ENCODE results near the gene CLEC4A.
"Not testable (repeated sequence)": the region's sequence is repeated elsewhere in the genome, so short reads cannot be mapped to it uniquely, and the experiment has no call there.

The CLEC4A gene

DNA sequence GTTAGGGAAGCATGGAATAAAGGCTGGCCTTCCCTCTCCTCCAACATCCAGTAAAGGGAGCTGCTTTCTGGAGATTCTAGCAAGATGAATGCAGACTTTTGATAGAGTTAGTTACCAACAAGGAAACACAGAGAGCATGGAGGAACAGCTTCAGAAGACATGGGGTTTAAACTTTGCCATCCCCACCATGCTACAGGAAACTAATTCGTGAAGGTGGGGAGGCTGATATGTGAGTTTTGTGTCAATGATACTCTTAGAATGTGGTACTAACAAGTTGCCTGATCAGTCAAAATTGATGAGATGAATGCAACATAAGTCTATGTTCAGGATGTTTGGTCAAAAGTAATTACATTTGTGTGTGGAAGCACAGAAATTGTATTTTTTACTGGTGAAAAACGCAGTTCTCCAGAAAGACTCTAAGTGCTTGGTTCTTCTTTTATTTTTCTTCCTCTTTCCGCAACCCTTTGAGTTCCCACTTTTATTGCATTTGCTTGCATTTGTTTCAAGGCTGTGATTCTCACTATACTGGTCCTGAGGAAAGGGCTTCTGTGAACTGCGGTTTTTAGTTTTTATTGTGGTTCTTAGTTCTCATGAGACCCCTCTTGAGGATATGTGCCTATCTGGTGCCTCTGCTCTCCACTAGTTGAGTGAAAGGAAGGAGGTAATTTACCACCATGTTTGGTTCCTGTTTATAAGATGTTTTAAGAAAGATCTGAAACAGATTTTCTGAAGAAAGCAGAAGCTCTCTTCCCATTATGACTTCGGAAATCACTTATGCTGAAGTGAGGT lies at the start of gene CLEC4A:
Gene CLEC4A, plus strand, starts transcription at position 494 of the 789 bp plus-strand sequence. Its CDS starts 262 bp downstream, at position 756.
- DNase-seq (ENCODE audit: low spot score): no peak

DNA sequence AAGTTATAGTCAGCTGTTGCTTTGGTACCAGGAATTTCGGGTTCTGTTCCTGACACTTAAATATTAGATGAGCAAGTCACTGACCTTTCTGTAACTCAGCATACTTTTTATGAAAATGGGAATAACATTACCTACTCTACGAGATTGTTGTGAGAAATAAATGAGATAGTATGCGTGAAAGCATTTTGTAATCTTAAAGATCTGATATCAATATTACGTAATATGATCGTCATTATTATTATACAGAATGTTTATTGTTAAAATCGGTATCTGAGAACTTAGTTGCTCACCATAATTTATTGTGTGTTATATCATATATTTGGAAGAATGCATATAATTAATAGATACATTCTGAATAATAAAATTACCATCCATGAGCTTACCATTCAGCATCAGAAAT lies 47.5 kb upstream of the CLEC4A start:
- DNase-seq (ENCODE audit: low spot score): no peak

DNA sequence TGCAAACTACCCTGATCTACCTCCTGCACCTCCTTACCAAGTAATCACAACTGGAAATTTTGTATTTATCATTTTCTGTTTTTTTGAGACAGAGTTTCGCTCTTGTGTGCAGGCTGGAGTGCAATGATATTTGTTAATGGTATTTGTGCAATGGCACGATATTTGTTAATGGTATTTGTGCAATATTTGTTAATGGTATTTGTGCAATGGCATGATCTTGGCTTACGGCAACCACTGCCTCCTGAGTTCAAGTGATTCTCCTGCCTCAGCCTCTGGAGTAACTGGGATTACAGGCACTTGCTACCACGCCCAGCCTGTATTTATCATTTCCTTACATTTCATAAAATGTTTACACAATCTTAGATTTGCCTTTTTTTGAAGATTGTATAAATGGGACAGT lies 47.1 kb upstream of the CLEC4A start:
- DNase-seq (ENCODE audit: low spot score): no peak

DNA sequence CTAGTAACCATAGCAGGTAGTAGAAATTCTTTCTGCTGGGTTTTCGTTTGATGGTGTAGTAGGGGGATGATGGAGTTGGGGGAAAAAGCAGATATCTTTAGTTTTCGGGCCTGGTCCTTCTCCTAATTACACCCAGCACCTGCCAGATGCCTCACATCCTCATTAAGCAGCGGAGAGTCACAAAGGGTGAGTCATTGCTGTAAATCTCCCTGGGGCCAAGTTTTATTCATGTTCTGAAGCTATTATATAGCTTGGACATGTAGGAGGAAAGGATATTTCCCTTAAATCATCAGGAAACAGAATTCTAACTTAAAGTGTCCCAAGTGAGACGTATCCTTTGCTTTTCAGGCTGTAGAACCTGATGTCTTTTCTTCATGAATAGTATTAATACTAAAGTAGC lies 46.2 kb upstream of the CLEC4A start:
- DNase-seq (ENCODE audit: low spot score): no peak

DNA sequence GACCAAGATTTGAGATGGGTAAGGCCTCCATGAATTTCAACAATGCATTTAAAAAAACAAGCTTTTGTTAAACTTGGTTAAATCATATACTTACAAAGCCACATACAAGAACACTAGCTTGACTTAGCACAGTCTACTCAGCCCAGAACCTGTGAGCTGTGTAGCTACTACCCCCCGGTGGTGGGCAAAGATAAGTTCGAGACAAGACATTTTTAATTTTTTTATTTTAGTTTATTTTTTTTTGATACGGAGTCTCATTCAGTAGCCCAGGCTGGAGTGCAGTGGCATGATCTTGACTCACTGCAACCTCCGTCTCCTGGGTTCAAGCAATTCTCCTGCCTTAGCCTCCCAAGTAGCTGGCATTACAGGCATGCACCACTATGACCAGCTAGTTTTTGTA lies 45.0 kb upstream of the CLEC4A start:
- peak; percentile 38 for DNase-seq (ENCODE audit: low spot score)

DNA sequence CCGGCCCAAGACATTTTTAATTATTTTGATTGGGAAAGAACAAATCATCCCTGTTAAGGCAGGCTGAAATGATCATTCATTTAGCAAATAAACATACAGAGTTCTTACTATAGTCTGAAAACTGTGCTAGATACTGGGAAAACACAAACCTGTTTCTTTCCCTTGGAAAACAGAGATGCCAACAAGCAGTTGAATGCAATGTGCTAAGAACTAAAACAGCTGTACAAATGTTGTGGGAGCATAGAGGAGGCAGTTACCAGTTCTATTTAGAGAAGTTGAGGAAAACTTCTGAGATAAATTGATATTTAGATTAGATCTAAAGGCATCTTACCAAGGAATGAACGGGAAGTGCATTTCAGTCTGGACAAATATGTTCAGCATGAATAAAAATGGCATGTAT lies 44.5 kb upstream of the CLEC4A start:
- no peak for DNase-seq (ENCODE audit: low spot score)

DNA sequence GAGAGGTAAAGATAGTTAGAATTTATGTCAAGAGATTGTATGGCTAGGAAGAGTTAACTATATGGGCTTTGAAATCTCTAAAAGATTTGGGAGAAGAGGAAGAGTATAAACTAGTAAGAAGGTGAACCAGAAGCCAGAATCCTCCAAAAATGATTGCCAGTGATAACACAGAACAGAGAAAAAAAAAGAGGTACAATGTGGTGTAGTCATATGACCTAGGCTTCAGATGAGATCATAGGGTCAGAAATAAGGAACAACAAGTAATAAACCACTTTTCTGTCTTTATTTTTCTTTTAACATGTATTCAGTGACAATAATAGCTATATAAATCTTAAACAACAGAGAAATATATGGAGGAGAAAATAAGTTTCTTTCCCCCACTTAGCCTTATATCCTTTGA lies 43.3 kb upstream of the CLEC4A start:
- no peak for DNase-seq (ENCODE audit: low spot score)

DNA sequence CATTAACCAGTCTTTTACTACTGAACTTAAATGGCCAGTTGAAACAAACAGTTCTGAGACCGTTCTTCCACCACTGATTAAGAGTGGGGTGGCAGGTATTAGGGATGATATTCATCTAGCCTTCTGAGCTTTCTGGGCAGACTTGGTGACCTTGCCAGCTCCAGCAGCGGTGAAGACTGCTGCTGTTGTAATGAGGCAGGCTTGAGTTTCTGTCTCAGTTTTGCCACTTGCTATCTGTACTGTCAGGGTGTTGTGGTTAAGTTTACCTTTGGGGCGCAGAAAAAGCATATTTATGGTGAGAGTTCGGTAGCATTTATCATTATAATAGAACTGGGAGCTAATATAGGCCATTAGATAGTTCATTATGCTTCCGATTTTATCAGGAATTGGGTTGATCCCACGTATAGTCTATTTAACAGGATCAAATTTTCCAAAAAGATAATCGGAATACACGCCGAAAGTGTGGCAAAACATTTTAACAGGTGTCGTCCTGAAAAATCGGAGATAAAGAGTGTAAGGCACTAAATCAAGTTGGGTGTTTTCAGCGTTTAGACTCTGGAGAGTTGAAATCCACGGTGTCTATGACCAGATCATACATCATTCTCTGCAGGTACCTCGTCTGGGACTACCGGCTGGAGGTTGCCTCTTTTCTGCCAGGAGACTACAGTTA lies 42.0 kb upstream of the CLEC4A start:
- DNase-seq (ENCODE audit: low spot score): peak; percentile 55

DNA sequence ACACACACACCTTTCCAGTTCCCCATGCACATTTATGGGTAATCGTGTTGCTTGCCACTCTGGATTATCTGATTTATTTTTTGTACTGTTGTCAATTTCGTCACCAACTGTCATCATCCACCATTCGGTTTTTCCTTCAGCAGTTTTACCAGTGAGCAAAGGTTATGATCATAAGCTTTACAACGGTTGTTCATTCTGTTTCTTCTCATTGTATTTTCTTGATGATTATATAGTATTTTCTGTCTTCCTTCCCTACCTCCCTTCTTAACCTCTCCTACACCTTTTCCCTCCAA lies 40.7 kb upstream of the CLEC4A start:
- DNase-seq (ENCODE audit: low spot score): no peak

DNA sequence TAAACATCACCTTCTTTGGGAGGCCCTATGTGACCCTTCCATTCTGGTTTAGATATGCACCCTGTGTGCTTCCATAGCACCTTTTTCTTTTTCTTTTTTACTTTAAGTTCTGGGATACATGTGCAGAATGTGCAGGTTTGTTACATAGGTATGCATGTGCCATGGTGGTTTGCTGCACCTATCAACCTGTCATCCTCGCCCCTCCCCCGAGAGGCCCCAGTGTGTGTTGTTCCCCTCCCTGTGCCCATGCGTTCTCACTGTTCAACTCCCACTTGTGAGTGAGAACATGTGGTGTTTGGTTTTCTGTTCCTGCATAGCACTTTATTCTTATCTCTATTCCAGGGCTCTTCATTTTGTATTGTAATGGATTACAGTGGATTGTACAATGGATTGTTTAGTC lies 39.1 kb upstream of the CLEC4A start:
- DNase-seq (ENCODE audit: low spot score): not testable (repeated sequence)

DNA sequence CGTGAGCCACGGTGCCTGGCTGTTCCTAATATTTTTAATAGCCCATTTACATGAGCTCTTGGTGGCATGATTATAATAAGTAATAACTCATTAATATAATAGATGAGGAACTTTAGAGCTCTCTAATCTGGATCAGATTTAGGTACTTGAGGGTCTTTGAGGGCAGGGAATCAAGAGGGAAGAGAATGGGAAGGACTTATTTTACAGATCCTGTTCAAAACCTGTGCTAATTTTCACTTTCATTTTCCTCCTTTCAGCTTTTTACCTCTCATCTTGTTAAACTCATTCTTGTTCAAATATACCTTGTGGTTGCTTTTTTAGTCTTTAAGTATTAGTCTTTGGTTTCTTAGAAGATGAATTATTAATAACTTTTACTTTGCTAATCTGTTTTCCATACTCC lies 35.8 kb upstream of the CLEC4A start:
- no peak for DNase-seq (ENCODE audit: low spot score)

DNA sequence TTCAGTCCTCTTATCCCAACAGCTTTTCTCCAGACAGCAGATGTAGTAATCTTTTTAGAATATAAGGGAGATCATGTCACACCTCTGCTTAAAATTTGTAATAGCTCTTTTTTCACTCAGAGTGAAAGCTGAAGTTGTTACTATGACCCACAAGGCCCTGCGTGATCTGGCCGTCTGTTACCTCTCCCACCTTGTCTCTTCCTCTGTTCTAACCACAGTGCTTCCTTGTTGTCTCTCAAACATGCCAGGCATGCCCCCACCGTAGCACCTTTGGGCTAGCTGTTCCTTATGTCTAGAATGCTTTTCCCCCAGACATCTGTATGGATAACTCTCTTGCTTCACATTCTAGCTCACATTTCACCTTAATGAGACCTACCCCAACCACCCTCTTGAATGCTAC lies 34.8 kb upstream of the CLEC4A start:
- DNase-seq (ENCODE audit: low spot score): no peak

DNA sequence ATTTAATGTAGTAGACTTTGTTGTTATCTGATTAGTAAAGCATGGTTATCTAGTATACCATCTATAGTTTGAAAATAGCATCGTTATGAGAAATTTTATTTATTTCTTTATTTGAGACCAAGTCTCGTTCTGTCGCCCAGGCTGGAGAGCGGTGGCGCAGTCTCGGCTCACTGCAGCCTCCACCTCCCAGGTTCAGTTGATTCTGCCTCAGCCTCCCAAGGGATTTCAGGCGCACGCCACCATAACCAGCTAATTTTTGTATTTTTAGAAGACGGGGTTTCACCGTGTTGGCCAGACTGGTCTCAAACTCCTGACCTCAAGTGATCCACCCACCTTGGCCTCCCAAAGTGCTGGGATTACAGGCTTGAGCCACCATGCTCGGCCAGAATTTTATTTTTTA lies 34.1 kb upstream of the CLEC4A start:
- not testable (repeated sequence) for DNase-seq (ENCODE audit: low spot score)

DNA sequence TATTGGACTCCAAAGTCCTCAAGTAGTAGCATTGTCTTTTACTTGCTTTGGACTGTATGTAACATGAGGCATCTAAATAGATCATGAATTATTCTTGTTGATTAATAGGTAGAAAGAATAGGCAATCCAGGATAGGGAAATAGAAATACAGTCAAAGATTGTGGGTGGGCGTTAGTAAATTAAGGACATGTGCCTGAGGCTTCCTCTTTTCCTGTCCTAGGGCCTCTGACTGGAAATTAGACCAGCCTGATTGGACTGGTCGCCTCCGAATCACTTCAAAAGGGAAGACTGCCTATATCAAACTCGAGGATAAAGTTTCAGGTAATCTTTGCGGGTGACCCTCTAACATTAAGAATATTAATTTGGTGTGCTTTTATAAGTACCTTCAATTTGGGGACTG lies 33.7 kb upstream of the CLEC4A start:
- no peak for DNase-seq (ENCODE audit: low spot score)

DNA sequence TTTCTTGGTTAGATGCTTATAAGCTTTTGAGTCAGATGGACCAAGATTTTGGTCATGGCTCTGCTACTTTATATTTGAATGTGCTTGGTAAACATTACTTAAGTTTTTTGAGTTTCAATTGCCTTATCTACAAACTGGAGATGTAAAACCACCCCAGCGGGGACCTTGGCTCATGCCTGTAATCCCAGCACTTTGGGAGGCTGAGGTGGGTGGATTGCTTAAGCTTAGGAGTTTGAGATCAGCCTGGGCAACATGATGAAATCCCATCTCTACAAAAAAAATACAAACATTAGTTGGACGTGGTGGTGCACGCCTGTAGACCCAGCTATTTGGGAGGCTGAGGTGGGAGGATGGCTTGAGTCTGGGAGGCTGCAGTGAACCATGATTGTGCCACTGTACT lies 30.1 kb upstream of the CLEC4A start:
- DNase-seq (ENCODE audit: low spot score): no peak

DNA sequence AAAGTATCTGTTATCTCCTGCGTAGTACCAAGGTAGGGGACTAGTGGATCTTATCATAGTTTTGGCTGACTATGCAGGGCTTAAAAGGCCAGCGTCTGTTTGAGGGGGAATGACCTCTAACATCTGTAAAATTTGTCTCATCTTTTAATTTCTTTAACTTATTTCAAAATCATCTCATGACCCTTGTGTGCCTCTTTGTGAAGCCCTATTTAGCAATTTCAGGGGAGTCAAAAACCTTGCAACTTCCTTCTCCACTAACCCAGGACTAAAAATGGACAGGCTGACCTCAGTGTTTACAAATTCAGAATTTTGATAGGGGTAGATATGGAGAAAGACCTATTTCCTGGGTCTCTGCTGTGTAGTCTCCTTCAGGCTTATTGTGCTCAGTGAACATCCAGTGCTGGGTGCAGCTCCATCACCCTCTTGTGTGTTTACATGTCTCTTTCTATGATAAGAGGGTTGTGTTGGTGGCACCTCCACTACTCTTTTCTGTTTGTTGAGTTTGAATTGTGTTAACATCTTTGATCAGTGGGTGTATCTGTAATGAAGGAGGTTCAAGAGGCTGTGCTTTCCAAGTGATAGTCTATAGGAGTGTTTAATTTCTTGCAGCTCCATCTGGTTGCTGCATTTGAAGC lies 27.0 kb upstream of the CLEC4A start:
- no peak for DNase-seq (ENCODE audit: low spot score)

DNA sequence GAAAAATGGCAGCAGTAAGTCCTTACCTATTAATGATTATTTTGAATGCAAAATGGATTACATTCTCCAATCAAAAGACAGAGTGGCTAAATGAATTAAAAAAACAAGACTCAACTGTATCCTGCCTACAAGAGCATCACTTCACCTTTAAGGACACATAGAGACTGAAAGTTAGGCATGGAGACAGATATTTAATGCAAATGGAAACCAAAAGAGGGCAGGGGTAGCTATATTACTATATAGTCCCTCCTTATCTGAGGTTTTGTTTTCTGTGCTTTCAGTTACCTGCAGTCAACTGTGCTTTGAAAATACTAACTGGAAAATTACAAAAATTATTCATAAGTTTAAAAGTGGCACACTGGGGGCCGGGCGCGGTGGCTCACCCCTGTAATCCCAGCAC lies 24.2 kb upstream of the CLEC4A start:
- no peak for DNase-seq (ENCODE audit: low spot score)

DNA sequence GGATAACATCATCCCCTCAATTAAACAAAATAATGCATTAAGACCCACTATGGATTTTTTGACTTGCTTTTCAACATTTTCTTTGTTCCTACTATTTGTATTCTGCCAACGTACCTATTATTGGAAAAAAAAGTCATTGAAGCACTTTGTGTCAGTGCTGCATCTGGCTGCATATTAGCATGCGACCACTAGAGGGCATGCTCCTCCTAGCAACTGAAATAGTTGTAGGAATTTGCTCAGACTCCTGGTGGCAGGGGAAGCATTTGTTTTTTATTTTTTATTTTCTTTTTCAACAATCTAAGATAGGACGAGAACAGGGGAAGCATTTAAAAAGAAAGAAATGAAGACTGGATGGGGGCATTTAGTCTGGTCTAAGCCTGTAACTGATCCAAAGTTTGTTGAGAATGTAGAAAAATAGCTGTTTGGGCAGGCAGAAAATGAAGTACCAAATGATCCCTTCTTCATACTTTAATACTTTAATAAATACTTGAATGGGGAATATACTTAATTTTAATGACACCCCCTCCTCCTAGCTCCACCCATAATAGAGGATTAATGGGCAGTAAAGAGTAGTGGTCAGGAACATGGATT lies 14.5 kb upstream of the CLEC4A start:
- DNase-seq (ENCODE audit: low spot score): peak; percentile 74

DNA sequence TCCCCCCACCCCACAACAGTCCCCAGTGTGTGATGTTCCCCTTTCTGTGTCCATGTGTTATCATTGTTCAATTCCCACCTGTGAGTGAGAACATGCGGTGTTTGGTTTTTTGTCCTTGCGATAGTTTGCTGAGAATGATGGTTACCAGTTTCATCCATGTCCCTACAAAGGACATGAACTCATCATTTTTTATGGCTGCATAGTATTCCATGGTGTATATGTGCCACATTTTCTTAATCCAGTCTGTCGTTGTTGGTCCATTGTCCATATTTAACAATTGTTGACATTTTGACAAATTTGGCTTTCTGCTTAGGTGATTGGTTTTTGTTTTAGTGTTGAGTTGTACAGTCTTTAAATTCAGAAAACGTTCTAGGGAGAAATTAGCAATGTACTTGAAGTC lies 10.3 kb upstream of the CLEC4A start:
- not testable (repeated sequence) for DNase-seq (ENCODE audit: low spot score)

DNA sequence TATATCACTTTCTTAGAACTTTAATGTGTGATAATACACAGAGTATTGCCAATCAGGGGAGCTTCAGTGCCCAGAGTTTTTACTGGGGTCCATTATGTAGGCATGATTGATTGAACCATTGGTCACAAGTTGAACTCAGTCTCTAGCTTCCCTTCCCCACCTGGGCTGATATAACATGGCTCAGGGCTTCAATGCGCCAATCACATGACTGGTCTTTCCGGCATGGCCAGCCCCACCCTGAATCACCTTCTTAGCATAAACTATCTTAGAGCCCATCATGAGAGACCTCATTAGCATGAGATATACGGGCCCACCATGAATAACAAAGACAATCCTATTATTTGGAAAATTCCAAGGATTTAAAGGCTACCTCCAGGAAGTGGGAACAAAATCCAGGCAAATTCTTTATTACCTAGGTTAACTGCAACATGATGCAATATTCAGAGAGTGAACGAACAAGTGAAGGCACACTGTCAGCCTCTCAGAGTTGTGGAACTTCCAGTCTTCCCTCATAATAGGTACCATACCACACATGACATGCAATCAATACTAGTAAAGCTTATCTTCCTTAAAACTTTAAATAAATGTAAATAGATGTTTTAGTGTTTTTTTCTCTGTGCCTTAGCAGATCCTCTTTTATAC lies 3.2 kb upstream of the CLEC4A start:
- no peak for DNase-seq (ENCODE audit: low spot score)

DNA sequence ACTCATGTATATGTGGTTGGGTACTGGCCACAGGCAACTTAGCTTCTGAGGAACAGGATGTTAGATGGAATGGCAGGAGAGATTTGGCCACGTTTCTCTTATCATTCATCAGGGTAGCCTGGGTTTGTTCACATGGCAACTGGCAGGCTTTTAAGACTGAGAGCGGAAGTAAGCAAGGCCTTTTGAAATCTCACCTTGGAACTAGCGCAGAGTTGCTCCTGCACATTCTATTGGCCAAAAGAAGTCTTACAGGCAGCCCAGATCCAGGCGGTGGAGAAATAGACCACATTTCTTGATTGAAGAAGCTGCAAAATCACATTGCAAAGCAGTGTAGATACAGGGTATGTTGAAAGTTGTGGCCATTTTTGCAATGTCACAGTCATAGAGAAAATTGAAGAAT lies 3.7 kb downstream of the CLEC4A start:
- no peak for DNase-seq (ENCODE audit: low spot score)

DNA sequence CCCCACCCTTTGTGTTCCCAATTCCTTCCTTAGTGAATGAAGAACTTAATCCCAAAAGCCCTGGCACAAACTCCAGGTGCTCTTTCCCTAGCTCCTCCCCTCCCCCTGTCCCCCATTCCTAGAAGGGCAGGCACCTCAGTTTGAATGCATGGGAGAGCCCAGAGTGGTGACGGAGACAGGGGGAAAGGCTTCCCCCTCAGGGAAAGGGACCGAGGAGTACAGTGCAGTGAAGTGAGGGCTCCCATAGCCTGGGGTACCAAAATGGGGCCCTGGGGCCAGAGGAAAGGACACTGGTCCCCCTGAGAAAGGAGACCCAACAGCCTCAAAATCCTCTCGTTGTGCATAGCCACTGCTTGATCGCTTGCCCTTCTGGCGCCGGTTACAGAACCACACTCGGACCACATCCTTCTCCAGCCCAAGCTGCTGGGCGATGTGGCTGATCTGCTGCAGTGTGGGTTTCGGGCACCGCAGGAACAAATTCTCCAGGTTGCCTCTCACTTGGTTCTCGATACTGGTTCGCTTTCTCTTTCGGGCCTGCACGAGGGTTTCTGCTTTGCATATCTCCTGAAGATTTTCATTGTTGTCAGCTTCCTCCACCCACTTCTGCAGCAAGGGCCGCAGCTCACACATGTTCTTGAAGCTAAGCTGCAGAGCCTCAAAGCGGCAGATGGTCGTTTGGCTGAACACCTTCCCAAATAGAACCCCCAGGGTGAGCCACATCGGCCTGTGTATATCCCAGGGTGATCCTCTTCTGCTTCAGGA lies 10.4 kb downstream of the CLEC4A start:
- peak; percentile 9 for DNase-seq (ENCODE audit: low spot score)

Measured in cerebellar cortex (tissue), 1 donor.